ENCODE measurements around the gene LKAAEAR1.

- TF ChIP-seq, protein P1, sequence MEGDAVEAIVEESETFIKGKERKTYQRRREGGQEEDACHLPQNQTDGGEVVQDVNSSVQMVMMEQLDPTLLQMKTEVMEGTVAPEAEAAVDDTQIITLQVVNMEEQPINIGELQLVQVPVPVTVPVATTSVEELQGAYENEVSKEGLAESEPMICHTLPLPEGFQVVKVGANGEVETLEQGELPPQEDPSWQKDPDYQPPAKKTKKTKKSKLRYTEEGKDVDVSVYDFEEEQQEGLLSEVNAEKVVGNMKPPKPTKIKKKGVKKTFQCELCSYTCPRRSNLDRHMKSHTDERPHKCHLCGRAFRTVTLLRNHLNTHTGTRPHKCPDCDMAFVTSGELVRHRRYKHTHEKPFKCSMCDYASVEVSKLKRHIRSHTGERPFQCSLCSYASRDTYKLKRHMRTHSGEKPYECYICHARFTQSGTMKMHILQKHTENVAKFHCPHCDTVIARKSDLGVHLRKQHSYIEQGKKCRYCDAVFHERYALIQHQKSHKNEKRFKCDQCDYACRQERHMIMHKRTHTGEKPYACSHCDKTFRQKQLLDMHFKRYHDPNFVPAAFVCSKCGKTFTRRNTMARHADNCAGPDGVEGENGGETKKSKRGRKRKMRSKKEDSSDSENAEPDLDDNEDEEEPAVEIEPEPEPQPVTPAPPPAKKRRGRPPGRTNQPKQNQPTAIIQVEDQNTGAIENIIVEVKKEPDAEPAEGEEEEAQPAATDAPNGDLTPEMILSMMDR (IDR thresholded peaks at IDR 0.05; ENCODE audit: poor library complexity), result no peak
- TF ChIP-seq EZH2phosphoT487 (IDR thresholded peaks at IDR 0.05; ENCODE audit: low read depth, severe bottlenecking, unreplicated experiment), result no peak
These were observed 25.7 kb upstream of the LKAAEAR1 start for GRCh38 chr20:64109831-64110391.

Data from hepatocyte (in vitro differentiated cells).